GM12878 (cell line): ENCODE data around the gene IL18R1. TPM values are rescaled to one million over a fixed set of nuclear protein-coding genes. Genes with fewer than 3 reads are reported as not detected.

ENCODE experiments used
- ATAC-seq: fragments of 200-7000 bp; cut with Tn5 transposase; 3 replicates; pipeline ENCODE4 v1.9.1; 2020; ENCODE audit warnings: mild to moderate bottlenecking, moderate library complexity
- BruUV-seq: library from RNA; stranded (reverse); fragments of 400-500 nt; replicated peaks from 2 replicates; lab custom pipeline; 2021; lab: Mats Ljungman, UMichigan
- CTCF ChIA-PET: fragments of 300-600 bp; sonication (Branson Sonifier 250); formaldehyde crosslinking; extraction: SDS; loops from one replicate; lab custom pipeline; 2021; ENCODE audit warnings: inconsistent platforms; lab: Yijun Ruan, JAX
- POLR2A ChIA-PET: fragments of 350-600 bp; formaldehyde crosslinking; extraction: SDS; loops from one replicate; lab custom pipeline; 2021; ENCODE audit warnings: inconsistent platforms; lab: Charles Lee
- RAD21 ChIA-PET: fragments of 300-600 bp; sonication (Branson Sonifier 250); formaldehyde crosslinking; loops from one replicate; lab custom pipeline; 2023; ENCODE audit warnings: antibody characterized with exemption; ENCODE audit not compliant: unreplicated experiment; lab: Charles Lee
- SMC1A ChIA-PET: fragments of 300-600 bp; sonication (Branson Sonifier 250); formaldehyde crosslinking; loops from one replicate; lab custom pipeline; 2023; ENCODE audit not compliant: unreplicated experiment, uncharacterized antibody; lab: Charles Lee
- DNase-seq: peaks from one replicate; pipeline ENCODE4 v3.0.0-alpha.2; 2011; ENCODE audit warnings: low read depth, low spot score
- FAIRE-seq: peaks from 3 replicates; lab custom pipeline; 2011; peaks lifted over from hg19 to GRCh38; lab: Jason Lieb, UNC
- H2AFZ ChIP-seq: 2 replicates; pipeline ENCODE4 v1.6.0; 2011; ENCODE audit warnings: low read depth, low read length, control low read depth; ENCODE audit not compliant: control insufficient read depth
- H3K27ac ChIP-seq: 2 replicates; pipeline ENCODE4 v1.5.1; 2011; ENCODE audit warnings: control low read depth; ENCODE audit not compliant: control insufficient read depth, insufficient read depth
- H3K27me3 ChIP-seq, 2 experiments: replicated peaks in 1 of 2; 2 replicates each; pipeline versions ENCODE4 v1.6.0 to v1.6.1; 2011; ENCODE audit warnings: low read length in 1 of 2; ENCODE audit not compliant: control insufficient read depth in 2 of 2, insufficient read depth in 2 of 2
- H3K36me3 ChIP-seq, 2 experiments: 2 replicates each; pipeline ENCODE4 v1.5.1; 2011; ENCODE audit warnings: low read length in 1 of 2; ENCODE audit not compliant: control insufficient read depth in 2 of 2, insufficient read depth in 2 of 2
- H3K4me1 ChIP-seq: 2 replicates; pipeline ENCODE4 v1.6.1; 2011; ENCODE audit warnings: mild to moderate bottlenecking, low read length, moderate library complexity, mixed read lengths; ENCODE audit not compliant: control insufficient read depth, insufficient read depth
- H3K4me2 ChIP-seq: 2 replicates; pipeline ENCODE4 v1.6.0; 2011; ENCODE audit warnings: control low read depth; ENCODE audit not compliant: control insufficient read depth, insufficient read depth
- H3K4me3 ChIP-seq: fragments of 200-600 bp; sonication (generic); 2 replicates; pipeline ENCODE4 v1.5.1; 2016
- H3K79me2 ChIP-seq: 2 replicates; pipeline ENCODE4 v1.6.0; 2011; ENCODE audit warnings: low read length; ENCODE audit not compliant: control insufficient read depth, insufficient read depth
- H3K9ac ChIP-seq: 2 replicates; pipeline ENCODE4 v1.8.0; 2011; ENCODE audit warnings: low read length, control low read depth, mixed read lengths; ENCODE audit not compliant: control insufficient read depth, insufficient read depth
- H3K9me3 ChIP-seq: replicated peaks from 3 replicates; pipeline ENCODE4 v1.5.1; 2011; ENCODE audit warnings: mild to moderate bottlenecking, low read length; ENCODE audit not compliant: control insufficient read depth, insufficient read depth
- H4K20me1 ChIP-seq: 2 replicates; pipeline ENCODE4 v1.6.0; 2011; ENCODE audit not compliant: control insufficient read depth, insufficient read depth
- CHD4 ChIP-seq: fragments of 200-600 bp; sonication (generic); IDR thresholded peaks from 2 replicates; pipeline ENCODE4 v1.6.1; 2016; ENCODE audit warnings: mild to moderate bottlenecking
- FOXM1 ChIP-seq: IDR thresholded peaks from 2 replicates; pipeline ENCODE4 v1.6.1; 2012; ENCODE audit warnings: low read depth, mild to moderate bottlenecking, inconsistent platforms, low read length, moderate library complexity
- GABPA ChIP-seq: IDR thresholded peaks from 2 replicates; pipeline ENCODE4 v1.6.1; 2014; ENCODE audit warnings: antibody characterized with exemption, low read depth, mild to moderate bottlenecking, inconsistent platforms
- IRF4 ChIP-seq: IDR thresholded peaks from 2 replicates; pipeline ENCODE4 v1.6.1; 2011; ENCODE audit warnings: low read depth, low read length
- MYB ChIP-seq: fragments of 150-350 bp; IDR thresholded peaks from 2 replicates; pipeline ENCODE4 v1.6.1; 2014; ENCODE audit warnings: mild to moderate bottlenecking, low read depth, low read length, borderline replicate concordance
- NFIC ChIP-seq: IDR thresholded peaks from 2 replicates; pipeline ENCODE4 v1.6.1; 2012; ENCODE audit warnings: low read depth, mild to moderate bottlenecking, inconsistent platforms, low read length, moderate library complexity
- NKRF ChIP-seq: fragments of 450-650 bp; conservative IDR thresholded peaks from 2 replicates; pipeline ENCODE4 v1.6.1; 2017; ENCODE audit warnings: mild to moderate bottlenecking, moderate library complexity
- PML ChIP-seq: IDR thresholded peaks from 2 replicates; pipeline ENCODE4 v1.6.1; 2012; ENCODE audit warnings: low read length, inconsistent platforms
- POLR2A ChIP-seq: IDR thresholded peaks from 2 replicates; pipeline ENCODE4 v1.6.1; 2011; ENCODE audit warnings: low read depth, mild to moderate bottlenecking, low read length
- POU2F2 ChIP-seq: IDR thresholded peaks from 3 replicates; pipeline ENCODE4 v1.6.1; 2011; ENCODE audit warnings: low read depth, mild to moderate bottlenecking, low read length, borderline replicate concordance
- SMAD5 ChIP-seq: IDR thresholded peaks from 2 replicates; pipeline ENCODE4 v1.6.1; 2016; ENCODE audit warnings: antibody characterized with exemption, low read depth
- SP1 ChIP-seq: IDR thresholded peaks from one replicate; pipeline ENCODE4 v1.6.1; 2011; ENCODE audit warnings: low read depth, low read length
- ZBTB33 ChIP-seq: fragments of 450-650 bp; IDR thresholded peaks from 2 replicates; pipeline ENCODE4 v1.6.1; 2017; ENCODE audit warnings: mild to moderate bottlenecking
- ZZZ3 ChIP-seq: IDR thresholded peaks from 2 replicates; pipeline ENCODE4 v1.6.1; 2011; ENCODE audit warnings: low read depth; ENCODE audit not compliant: control insufficient read depth, insufficient read length
- WGBS: methylation state at CpG from one replicate; pipeline ENCODE4 v1.1.6; 2016; ENCODE audit warnings: low lambda C conversion rate; ENCODE audit not compliant: insufficient replicate concordance, insufficient coverage; ENCODE audit errors: missing lambda C conversion rate; 5-methylcytosine and 5-hydroxymethylcytosine counted together
- in situ Hi-C: fragments of 300-500 bp; cut with MboI; formaldehyde crosslinking; loops from 9 replicates; pipeline ENCODE4 v1.14.3; 2018; ENCODE audit warnings: mixed read lengths
- intact Hi-C: fragments of 100-400 bp; cut with micrococcal nuclease; formaldehyde crosslinking; loops from one replicate; pipeline ENCODE4 v1.14.2; 2022; ENCODE audit not compliant: unreplicated experiment
- polyA plus RNA-seq, 11 experiments: library from polyadenylated mRNA; depleted of rRNA in 4 of 11; unstranded in 6 of 11; stranded (reverse) in 5 of 11; fragments of >200 nt; fragmentation: Nextera tagmentation in 4 of 11; fragmentation: Illumina TruSeq in 1 of 11; extraction: Ambion mirVana in 4 of 11; extraction: Trizol in 1 of 11; gene quantifications; 1 replicate in 1 of 11; 2 replicates in 10 of 11; pipeline versions ENCODE4 v1.2.1 to v1.2.3, GENCODE V29; 2011 to 2016; ENCODE audit warnings: inconsistent platforms in 2 of 11, missing spikeins in 2 of 11, low read depth in 1 of 11
- total RNA-seq, 4 experiments: library from RNA; depleted of rRNA in 3 of 4; stranded (reverse); fragments of >200 nt in 3 of 4; fragmentation: Illumina TruSeq in 1 of 4; extraction: Trizol in 1 of 4; gene quantifications; 2 replicates each; pipeline versions ENCODE4 v1.2.1 to v1.2.3, GENCODE V29; 2013 to 2021

Gene IL18R1
- total and polyA plus RNA-seq, 10 of the 15 experiments (the other 5 are each of a cell fraction or from before 2014, with no cell fraction given): 3.5 to 15.5 (median 11.1) TPM

DNA sequence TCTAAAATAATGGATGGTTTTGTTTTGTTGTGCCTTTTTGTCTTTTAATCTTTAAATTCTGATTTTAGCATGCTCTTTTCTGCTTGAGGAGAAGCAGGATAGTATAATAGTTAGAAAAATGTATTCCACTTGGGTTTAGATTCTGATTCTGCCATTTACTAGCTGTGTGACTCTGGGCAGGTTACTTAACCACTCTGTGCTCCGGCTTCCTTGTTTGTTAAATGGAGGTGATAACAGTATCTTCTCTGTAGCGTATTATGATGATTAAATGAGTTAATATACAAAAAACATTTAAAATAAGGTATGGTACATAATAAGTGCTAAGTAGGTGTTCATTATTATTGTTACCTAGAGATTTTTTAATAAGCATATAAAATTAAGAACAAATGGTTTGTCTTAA lies 40.4 kb downstream of the IL18R1 start:
- Histone ChIP-seq H2AFZ (no peak overlapping the region), H3K4me2 (no peak overlapping the region), H3K4me1 (no peaks in the 10 kb centered on the region), H3K27ac (no peak overlapping the region), H4K20me1 (no peaks in the 10 kb centered on the region), H3K4me3 (no peak overlapping the region), H3K79me2 (no peaks in the 10 kb centered on the region), H3K36me3 (no peaks in the 10 kb centered on the region; a peak in 1 of 4 replicates), H3K9me3 (no peaks in the 10 kb centered on the region), H3K27me3 (no peaks in the 10 kb centered on the region), H3K9ac (no peak overlapping the region)
- ChIA-PET RAD21 (no interaction called here), POLR2A (no interaction called here), CTCF (no interaction called here), SMC1A (interaction anchor here (0.7 to 1.5 kb wide), 2 partner anchors 11 to 367 kb away, joined by 3 read pairs; no protein-coding TSS in a partner anchor)
- ATAC-seq (no peak), FAIRE-seq (no peak), DNase-seq (no peak)
- WGBS: 25% methylated on average over 2 of the region's 2 CpGs
- no peak for TF ChIP-seq IRF4
- TF ChIP-seq POU2F2: no peak
- no peak for TF ChIP-seq ZZZ3
- no peak for TF ChIP-seq GABPA
- no peak for TF ChIP-seq PML
- no peak for TF ChIP-seq SP1
- TF ChIP-seq NFIC: no peak
- TF ChIP-seq CHD4: no peak
- TF ChIP-seq MYB: no peak
- in situ Hi-C loops: no loop called here
- intact Hi-C loops: no loop called here
- no TSS peak for BruUV-seq

DNA sequence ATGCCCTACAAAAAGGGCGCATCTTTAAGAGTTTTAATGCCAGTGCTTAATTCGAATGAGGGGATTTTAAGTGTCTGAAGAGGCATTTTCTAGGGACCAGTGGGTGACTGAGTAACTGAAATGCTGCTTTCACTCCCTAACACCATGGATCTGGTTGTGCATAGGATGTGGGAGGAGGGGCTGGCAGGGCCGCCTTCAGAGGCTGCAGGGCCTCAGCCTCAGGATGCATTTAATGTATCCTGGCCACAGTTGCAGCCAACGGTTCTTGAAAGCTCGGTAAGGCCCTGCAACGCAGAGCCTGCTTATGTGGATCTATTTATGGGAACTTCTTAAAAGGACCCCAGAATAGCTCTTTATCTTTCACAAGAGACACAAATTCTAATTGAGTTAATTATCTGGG lies 41.6 kb downstream of the IL18R1 start:
- H2AFZ ChIP-seq: no peak overlapping the region
- DNase-seq: no peak
- SMC1A ChIA-PET: interaction anchor here (1.3 to 1.5 kb wide), 4 partner anchors 10 to 46 kb away, joined by 3 read pairs; no protein-coding TSS in a partner anchor
- no peaks in the 10 kb centered on the region; a peak in 1 of 4 replicates for H3K36me3 ChIP-seq
- RAD21 ChIA-PET: no interaction called here
- no peak for FAIRE-seq
- no peaks in the 10 kb centered on the region for H3K27me3 ChIP-seq
- intact Hi-C loops: no loop called here
- H3K9ac ChIP-seq: no peak overlapping the region
- H3K4me1 ChIP-seq: no peaks in the 10 kb centered on the region
- 40% methylated on average over 6 of the region's 6 CpGs for WGBS
- H3K79me2 ChIP-seq: no peaks in the 10 kb centered on the region
- in situ Hi-C loops: no loop called here
- no peak for ATAC-seq
- no TSS peak for BruUV-seq
- CTCF ChIA-PET: interaction anchor here (1.2 kb wide), 1 partner anchor 18 kb away, joined by 3 read pairs; no protein-coding TSS in a partner anchor
- no peaks in the 10 kb centered on the region for H4K20me1 ChIP-seq
- POLR2A ChIA-PET: no interaction called here
- H3K9me3 ChIP-seq: no peaks in the 10 kb centered on the region
- H3K27ac ChIP-seq: no peak overlapping the region
- H3K4me3 ChIP-seq: no peak overlapping the region
- H3K4me2 ChIP-seq: no peak overlapping the region
- TF ChIP-seq SMAD5: no peak
- no peak for TF ChIP-seq POLR2A
- no peak for TF ChIP-seq ZBTB33
- TF ChIP-seq FOXM1: no peak
- TF ChIP-seq NKRF: no peak
